BE2C (cell line): ENCODE results near the gene FAM168A.

Source experiments
- DNase-seq: peaks from one replicate; pipeline ENCODE4 v3.0.0-alpha.2; 2020
- H3K27me3 ChIP-seq: fragments of 250-450 bp; sonication (Bioruptor Pico); 2 replicates; pipeline ENCODE4 v1.5.1; 2020; ENCODE audit warnings: mild to moderate bottlenecking
- H3K36me3 ChIP-seq: fragments of 250-450 bp; sonication (Bioruptor Pico); 2 replicates; pipeline ENCODE4 v1.5.1; 2020; ENCODE audit warnings: mild to moderate bottlenecking
- H3K4me1 ChIP-seq: fragments of 250-450 bp; sonication (Bioruptor Pico); 2 replicates; pipeline ENCODE4 v1.5.1; 2020
- H3K4me3 ChIP-seq: 2 replicates; pipeline ENCODE4 v1.5.1; 2011; ENCODE audit warnings: low read depth, low read length
- H3K9me3 ChIP-seq: fragments of 250-450 bp; sonication (Bioruptor Pico); 2 replicates; pipeline ENCODE4 v1.5.1; 2020
- TF ChIP-seq, protein P1 (sequence below): IDR thresholded peaks from 2 replicates; pipeline ENCODE4 v1.5.1; 2012; ENCODE audit warnings: mild to moderate bottlenecking, low read depth, low read length

FAM168A gene

DNA sequence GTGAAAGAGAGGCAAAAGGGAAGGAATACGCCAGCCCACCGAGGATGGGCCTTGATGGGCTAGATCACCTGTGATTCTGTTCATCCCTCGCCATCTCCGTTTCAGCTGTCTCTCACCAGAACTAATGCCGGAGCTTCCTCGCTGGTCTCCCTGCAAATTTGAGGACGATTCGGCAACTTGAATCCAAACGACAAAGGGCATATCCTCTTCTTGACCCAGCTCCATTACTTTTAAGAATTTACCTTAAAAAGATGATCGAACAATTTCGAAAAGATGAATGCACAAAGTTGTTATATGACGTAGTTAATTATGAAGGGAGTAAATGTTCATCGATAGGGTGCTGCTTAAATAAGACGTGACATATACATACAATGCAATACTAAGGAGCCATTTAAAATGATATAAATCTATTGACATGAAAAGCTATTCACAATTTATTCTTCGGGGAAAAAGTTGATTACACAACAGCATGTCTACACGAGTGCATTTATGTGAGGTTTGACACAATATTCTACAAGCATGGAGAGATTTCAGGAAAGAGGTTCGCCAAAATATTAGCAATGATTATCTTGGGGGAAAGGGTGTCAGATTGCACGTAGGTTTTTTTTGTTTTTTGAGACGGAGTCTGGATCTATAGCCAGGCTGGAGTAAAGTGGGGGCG, 937 bp upstream of the FAM168A start:
- peak overlapping the region; percentile 91 for H3K4me3 ChIP-seq
- no peak for DNase-seq
- no peaks in the 10 kb centered on the region for H3K27me3 ChIP-seq
- TF ChIP-seq, protein P1, sequence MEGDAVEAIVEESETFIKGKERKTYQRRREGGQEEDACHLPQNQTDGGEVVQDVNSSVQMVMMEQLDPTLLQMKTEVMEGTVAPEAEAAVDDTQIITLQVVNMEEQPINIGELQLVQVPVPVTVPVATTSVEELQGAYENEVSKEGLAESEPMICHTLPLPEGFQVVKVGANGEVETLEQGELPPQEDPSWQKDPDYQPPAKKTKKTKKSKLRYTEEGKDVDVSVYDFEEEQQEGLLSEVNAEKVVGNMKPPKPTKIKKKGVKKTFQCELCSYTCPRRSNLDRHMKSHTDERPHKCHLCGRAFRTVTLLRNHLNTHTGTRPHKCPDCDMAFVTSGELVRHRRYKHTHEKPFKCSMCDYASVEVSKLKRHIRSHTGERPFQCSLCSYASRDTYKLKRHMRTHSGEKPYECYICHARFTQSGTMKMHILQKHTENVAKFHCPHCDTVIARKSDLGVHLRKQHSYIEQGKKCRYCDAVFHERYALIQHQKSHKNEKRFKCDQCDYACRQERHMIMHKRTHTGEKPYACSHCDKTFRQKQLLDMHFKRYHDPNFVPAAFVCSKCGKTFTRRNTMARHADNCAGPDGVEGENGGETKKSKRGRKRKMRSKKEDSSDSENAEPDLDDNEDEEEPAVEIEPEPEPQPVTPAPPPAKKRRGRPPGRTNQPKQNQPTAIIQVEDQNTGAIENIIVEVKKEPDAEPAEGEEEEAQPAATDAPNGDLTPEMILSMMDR, result no peak
- peaks cover 3% of the 10 kb centered on the region; the same call in 1 of the 2 replicates for H3K4me1 ChIP-seq
- H3K36me3 ChIP-seq, result no peaks in the 10 kb centered on the region
- H3K9me3 ChIP-seq, result no peaks in the 10 kb centered on the region

DNA sequence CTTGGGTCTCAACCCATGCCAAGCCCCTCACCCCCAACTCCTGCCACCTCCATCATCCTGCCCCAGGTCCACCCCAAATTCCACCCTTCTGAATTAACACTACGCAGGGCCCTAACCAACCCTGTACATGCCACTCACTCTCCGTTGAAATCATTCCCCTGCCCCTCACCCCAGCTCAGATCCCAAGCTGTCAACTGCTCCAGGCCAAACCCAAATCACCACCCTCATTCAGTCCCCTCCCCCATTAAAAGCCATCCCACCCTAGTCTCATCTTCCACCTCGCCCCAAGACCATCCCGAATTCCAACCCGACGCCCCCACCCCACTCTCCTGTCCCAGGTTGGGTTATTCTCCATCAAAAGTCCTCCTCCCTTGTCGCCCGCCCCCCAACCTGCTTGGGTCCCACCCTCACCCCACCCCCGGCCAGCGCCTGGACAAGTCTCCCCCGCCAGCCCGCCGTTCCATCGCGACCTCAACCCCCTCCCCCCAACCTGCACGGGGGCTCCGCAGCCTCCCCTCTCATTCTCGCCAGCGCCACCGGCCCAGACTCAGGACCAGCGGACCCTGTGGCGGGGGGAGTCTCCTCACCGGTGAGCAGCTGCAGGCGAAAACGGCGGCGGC, 466 bp downstream of the FAM168A start:
- H3K27me3 ChIP-seq, result no peaks in the 10 kb centered on the region
- DNase-seq, result no peak

DNA sequence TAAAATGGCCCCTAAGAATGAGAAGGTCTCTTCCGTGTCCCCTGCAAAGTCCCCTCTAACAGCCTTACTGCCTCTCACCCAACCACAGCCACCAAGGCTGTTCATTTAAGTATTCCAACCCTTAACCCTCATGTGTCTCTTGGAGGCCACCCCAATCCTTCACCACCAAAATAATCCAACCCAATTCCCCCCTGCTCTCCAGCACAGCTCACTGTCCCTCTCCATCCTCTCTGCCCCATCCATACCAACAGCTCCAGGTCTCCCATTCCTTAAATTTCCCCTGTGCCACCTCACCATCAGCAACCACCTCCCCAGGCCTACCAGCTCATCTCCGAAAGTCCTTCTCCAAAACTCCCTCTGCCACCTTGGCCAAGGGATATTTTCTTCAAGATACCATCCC, 1.4 kb downstream of the FAM168A start:
- Histone ChIP-seq H3K4me1 (peaks cover 3% of the 10 kb centered on the region; the same call in 1 of the 2 replicates), H3K9me3 (no peaks in the 10 kb centered on the region), H3K27me3 (no peaks in the 10 kb centered on the region), H3K4me3 (peak overlapping the region; percentile 91), H3K36me3 (no peaks in the 10 kb centered on the region)
- TF ChIP-seq, protein P1, result no peak
- no peak for DNase-seq

More for the DNA sequence above, 466 bp downstream of the FAM168A start:
- TF ChIP-seq, protein P1, result no peak
- no peaks in the 10 kb centered on the region for H3K9me3 ChIP-seq
- peaks cover 3% of the 10 kb centered on the region; the same call in 1 of the 2 replicates for H3K4me1 ChIP-seq
- peak overlapping the region; percentile 91 for H3K4me3 ChIP-seq
- no peaks in the 10 kb centered on the region for H3K36me3 ChIP-seq

DNA sequence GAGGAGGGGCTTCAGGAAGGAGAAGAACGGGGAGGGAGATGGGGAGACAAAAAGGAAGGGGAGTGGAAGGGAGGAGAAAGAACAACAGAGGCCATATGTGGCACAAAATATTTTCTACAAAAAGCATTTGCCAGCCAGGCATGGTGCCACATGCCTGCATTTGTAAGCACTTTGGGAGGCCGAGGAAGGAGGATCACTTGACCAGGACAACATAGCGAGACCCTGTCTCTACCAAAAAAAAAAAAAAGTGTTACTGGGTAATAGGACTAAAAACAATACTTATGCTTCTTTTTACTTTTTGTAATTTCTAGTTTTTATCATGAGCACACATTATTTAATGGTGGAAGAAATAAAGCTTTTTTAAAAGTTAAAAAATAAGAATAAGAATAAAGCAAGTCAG, 5.3 kb downstream of the FAM168A start:
- TF ChIP-seq, protein P1, result no peak
- H3K9me3 ChIP-seq, result no peaks in the 10 kb centered on the region
- H3K4me1 ChIP-seq, result peaks cover 7% of the 10 kb centered on the region
- no peaks in the 10 kb centered on the region for H3K27me3 ChIP-seq
- DNase-seq, result no peak
- H3K36me3 ChIP-seq, result no peaks in the 10 kb centered on the region
- H3K4me3 ChIP-seq, result no peak overlapping the region

DNA sequence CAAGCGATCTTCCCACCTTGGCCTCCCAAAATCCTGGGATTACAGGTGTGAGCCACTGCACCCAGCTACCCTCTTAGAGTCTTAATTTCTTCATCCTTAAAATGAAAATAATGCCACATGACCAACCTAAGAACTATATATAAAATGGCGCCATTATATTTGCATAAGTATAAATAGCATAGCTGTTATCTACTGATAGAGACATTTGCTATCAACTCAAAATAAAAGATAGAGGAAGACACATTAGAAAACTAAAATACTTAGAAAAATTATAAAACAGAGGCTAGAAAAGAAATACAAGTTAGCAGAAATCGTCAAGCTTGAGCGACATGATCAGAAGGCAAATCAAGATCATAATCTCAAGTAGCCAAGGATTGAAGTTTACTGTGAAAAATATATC, 6.2 kb downstream of the FAM168A start:
- H3K4me3 ChIP-seq, result no peak overlapping the region
- H3K27me3 ChIP-seq, result no peaks in the 10 kb centered on the region
- TF ChIP-seq, protein P1, result no peak
- no peaks in the 10 kb centered on the region for H3K9me3 ChIP-seq
- no peak for DNase-seq
- no peaks in the 10 kb centered on the region for H3K36me3 ChIP-seq
- peaks cover 7% of the 10 kb centered on the region for H3K4me1 ChIP-seq

DNA sequence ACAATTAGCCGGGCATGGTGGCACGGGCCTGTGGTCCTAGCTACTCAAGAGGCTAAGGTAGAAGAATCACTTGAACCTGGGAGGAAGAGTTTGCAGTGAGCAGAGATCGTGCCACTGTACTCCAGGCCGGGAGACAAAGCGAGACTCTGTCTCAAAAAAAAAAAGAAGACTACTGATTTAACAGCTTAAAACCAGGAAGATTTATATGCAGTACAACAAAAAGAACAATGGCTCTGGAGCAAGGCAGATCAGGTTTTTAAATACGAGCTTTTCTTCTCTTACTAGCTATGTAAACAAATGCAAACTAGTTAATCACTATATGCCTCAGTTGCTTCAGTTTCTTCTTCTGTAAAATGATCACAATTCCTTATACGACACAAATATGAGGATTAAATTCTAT, 6.9 kb downstream of the FAM168A start:
- H3K4me1 ChIP-seq, result peaks cover 6% of the 10 kb centered on the region
- DNase-seq, result no peak
- TF ChIP-seq, protein P1, result no peak

More for the DNA sequence above, 6.9 kb downstream of the FAM168A start:
- Histone ChIP-seq H3K36me3 (no peaks in the 10 kb centered on the region), H3K4me3 (no peak overlapping the region), H3K9me3 (no peaks in the 10 kb centered on the region), H3K27me3 (no peaks in the 10 kb centered on the region)
